NCI-H1694 (cell line): ENCODE results near the gene PEX13.
A peak's percentile ranks its signal among the peaks of the same experiment; 100 is the strongest.

Experiments used
- DNase-seq: peaks from one replicate; lab custom pipeline; 2025; lab: John Stamatoyannopoulos, UW

PEX13 gene

GRCh38 chr2:61065714-61066709, 48.5 kb downstream of the PEX13 start, which contains the start of gene SANBR:
Gene SANBR, plus strand, starts transcription at chr2:61065871. Its CDS starts 4,480 bp downstream, at chr2:61070351.
- peak; percentile 81 for DNase-seq

- no peak for DNase-seq
Observed at GRCh38 chr2:61074100-61074499, 56.6 kb downstream of the PEX13 start.

GRCh38 chr2:61085883-61086282, 68.4 kb downstream of the PEX13 start:
- no peak for DNase-seq

GRCh38 chr2:61089797-61090196, 72.3 kb downstream of the PEX13 start:
- DNase-seq: no peak

- no peak for DNase-seq
Observed at GRCh38 chr2:61090386-61090921, 72.9 kb downstream of the PEX13 start.

GRCh38 chr2:61091485-61091884, 74.0 kb downstream of the PEX13 start:
- no peak for DNase-seq

GRCh38 chr2:61096438-61096837, 78.9 kb downstream of the PEX13 start:
- DNase-seq: no peak

GRCh38 chr2:61100801-61101200, 83.3 kb downstream of the PEX13 start:
- no peak for DNase-seq
